Endothelial cell of umbilical vein (primary cell): Measurements from ENCODE around the gene SIGLEC8. TPM values are rescaled to one million over a fixed set of nuclear protein-coding genes. Genes with fewer than 3 reads are reported as not detected.

ENCODE experiments used
- BruUV-seq: library from RNA; stranded (reverse); fragments of 400-500 nt; replicated peaks from 2 replicates; lab custom pipeline; 2021; lab: Mats Ljungman, UMichigan
- CTCF ChIA-PET: fragments of 300-600, 350-600 bp; sonication (Branson Sonifier 250); formaldehyde crosslinking; loops from one replicate; lab custom pipeline; 2021; ENCODE audit warnings: antibody characterized with exemption, inconsistent platforms; lab: Charles Lee
- POLR2A ChIA-PET: fragments of 300-600, 350-600 bp; sonication (Branson Sonifier 250); formaldehyde crosslinking; loops from one replicate; lab custom pipeline; 2021; ENCODE audit warnings: antibody characterized with exemption, inconsistent platforms; lab: Charles Lee
- DNase-seq: peaks from one replicate; pipeline ENCODE4 v3.0.0-alpha.2; 2011; ENCODE audit warnings: low read depth, low spot score
- FAIRE-seq: peaks from 2 replicates; lab custom pipeline; 2011; peaks lifted over from hg19 to GRCh38; lab: Jason Lieb, UNC
- H2AFZ ChIP-seq: 2 replicates; pipeline ENCODE4 v1.6.0; 2012; ENCODE audit warnings: low read depth, low read length, control low read depth, inconsistent platforms
- H3K27ac ChIP-seq: 2 replicates; pipeline ENCODE4 v1.5.1; 2011; ENCODE audit warnings: low read depth, mild to moderate bottlenecking, control low read depth, low read length, moderate library complexity; ENCODE audit not compliant: insufficient read depth
- H3K27me3 ChIP-seq, 2 experiments: 2 replicates each; pipeline versions ENCODE4 v1.6.0 to v1.6.1; 2011; ENCODE audit warnings: low read length in 2 of 2, mixed read lengths in 1 of 2; ENCODE audit not compliant: control insufficient read depth in 2 of 2, insufficient read depth in 2 of 2
- H3K36me3 ChIP-seq, 2 experiments: 2 replicates in 1 of 2; 3 replicates in 1 of 2; pipeline ENCODE4 v1.5.1; 2011; ENCODE audit warnings: low read length in 2 of 2, mild to moderate bottlenecking in 1 of 2, moderate library complexity in 1 of 2; ENCODE audit not compliant: control insufficient read depth in 2 of 2, insufficient read depth in 2 of 2; ENCODE audit errors: extremely low read depth in 1 of 2
- H3K4me1 ChIP-seq: 3 replicates; pipeline ENCODE4 v1.5.1; 2011; ENCODE audit warnings: mild to moderate bottlenecking, low read length; ENCODE audit not compliant: control insufficient read depth, insufficient read depth; ENCODE audit errors: extremely low read depth
- H3K4me2 ChIP-seq: 2 replicates; pipeline ENCODE4 v1.6.1; 2011; ENCODE audit warnings: low read length, control low read depth, mixed read lengths; ENCODE audit not compliant: insufficient read depth
- H3K4me3 ChIP-seq, 3 experiments: fragments of 200-600 bp in 1 of 3; sonication (generic), shearing (Covaris generic) in 1 of 3; replicated peaks in 1 of 3; 2 replicates each; pipeline ENCODE4 v1.5.1; 2011 to 2016; ENCODE audit warnings: control low read depth in 3 of 3, low read length in 3 of 3, mild to moderate bottlenecking in 2 of 3, inconsistent platforms in 1 of 3, low read depth in 1 of 3, moderate library complexity in 1 of 3; ENCODE audit not compliant: insufficient read depth in 1 of 3
- H3K79me2 ChIP-seq: 2 replicates; pipeline ENCODE4 v1.6.0; 2012; ENCODE audit warnings: low read length, inconsistent platforms; ENCODE audit not compliant: control insufficient read depth, insufficient read depth
- H3K9ac ChIP-seq: replicated peaks from 2 replicates; pipeline ENCODE3; 2011; ENCODE audit warnings: low read length, control low read depth; ENCODE audit not compliant: insufficient read depth; ENCODE audit errors: extremely low read depth
- H3K9me1 ChIP-seq: replicated peaks from 3 replicates; pipeline ENCODE4 v1.6.0; 2011; ENCODE audit warnings: mild to moderate bottlenecking, low read length; ENCODE audit not compliant: control insufficient read depth, insufficient read depth; ENCODE audit errors: extremely low read depth
- H3K9me3 ChIP-seq: replicated peaks from 2 replicates; pipeline ENCODE4 v1.5.1; 2012; ENCODE audit warnings: low read length, inconsistent platforms; ENCODE audit not compliant: control insufficient read depth, insufficient read depth
- H4K20me1 ChIP-seq: replicated peaks from 2 replicates; pipeline ENCODE3; 2011; ENCODE audit warnings: mild to moderate bottlenecking, low read length; ENCODE audit not compliant: control insufficient read depth, insufficient read depth; ENCODE audit errors: extremely low read depth
- CTCF ChIP-seq, 2 donors: IDR thresholded peaks; 1 replicate in 1 of 2; 2 replicates in 1 of 2; pipeline ENCODE4 v1.5.1; 2011; ENCODE audit warnings: low read length in 2 of 2, mild to moderate bottlenecking in 2 of 2, moderate library complexity in 2 of 2, control low read depth in 1 of 2, inconsistent platforms in 1 of 2, low read depth in 1 of 2; ENCODE audit not compliant: insufficient read depth in 1 of 2; ENCODE audit errors: extremely low read depth in 1 of 2
- EZH2 ChIP-seq: IDR thresholded peaks from 2 replicates; pipeline ENCODE4 v1.6.1; 2012; ENCODE audit warnings: borderline replicate concordance, low read depth, mild to moderate bottlenecking, moderate library complexity, low read length, inconsistent platforms; ENCODE audit not compliant: severe bottlenecking
- FOS ChIP-seq: IDR thresholded peaks from 2 replicates; pipeline ENCODE4 v1.6.1; 2011; ENCODE audit warnings: mild to moderate bottlenecking, low read length, moderate library complexity, borderline replicate concordance; ENCODE audit not compliant: insufficient read depth
- GATA2 ChIP-seq: IDR thresholded peaks from 2 replicates; pipeline ENCODE4 v1.7.0; 2011; ENCODE audit warnings: low read depth, mild to moderate bottlenecking, moderate library complexity, mixed read lengths, low read length; ENCODE audit not compliant: insufficient read length, insufficient read depth
- JUN ChIP-seq: IDR thresholded peaks from 2 replicates; pipeline ENCODE4 v1.6.1; 2011; ENCODE audit warnings: borderline replicate concordance, low read depth; ENCODE audit not compliant: insufficient read length, insufficient read depth
- MAX ChIP-seq: IDR thresholded peaks from 2 replicates; pipeline ENCODE4 v1.6.1; 2011; ENCODE audit not compliant: insufficient read depth, insufficient read length
- MYC ChIP-seq: IDR thresholded peaks from one replicate; pipeline ENCODE4 v1.6.1; 2011; ENCODE audit warnings: mild to moderate bottlenecking, low read depth, low read length
- POLR2A ChIP-seq: IDR thresholded peaks from 2 replicates; pipeline ENCODE4 v1.6.1; 2012; ENCODE audit warnings: low read depth, mild to moderate bottlenecking, control low read depth, low read length
- POLR2AphosphoS5 ChIP-seq: IDR thresholded peaks from 2 replicates; pipeline ENCODE4 v1.6.1; 2012; ENCODE audit warnings: low read depth, mild to moderate bottlenecking, control low read depth, low read length, moderate library complexity; ENCODE audit not compliant: insufficient read depth
- dilution Hi-C: fragments of 300-500 bp; cut with MboI; formaldehyde crosslinking; loops from one replicate; pipeline ENCODE4 v1.15.0; 2019; ENCODE audit warnings: low sequenced_read_pairs; ENCODE audit not compliant: extremely low pct_ligation_motif_present
- intact Hi-C: fragments of 100-400 bp; cut with micrococcal nuclease; formaldehyde crosslinking; loops from one replicate; pipeline ENCODE4 v1.10.0; 2022
- polyA plus RNA-seq, 4 experiments: library from polyadenylated mRNA; depleted of rRNA in 3 of 4; stranded (reverse) in 3 of 4; unstranded in 1 of 4; fragments of >200 nt; gene quantifications; 2 replicates each; pipeline versions ENCODE4 v1.2.1 to v1.2.3, GENCODE V29; 2011 to 2012; ENCODE audit warnings: missing spikeins in 1 of 4
- total RNA-seq: library from RNA; stranded (reverse); gene quantifications from 2 replicates; pipeline ENCODE4 v1.2.3, GENCODE V29; 2021

Gene SIGLEC8
- total and polyA plus RNA-seq, 2 donors (not counting 3 experiments of a cell fraction or from before 2014, with no cell fraction given): not detected

GRCh38 chr19:51470966-51471365 is 12.7 kb upstream of the SIGLEC8 start:
- TF ChIP-seq EZH2: no peak
- no peak for TF ChIP-seq FOS
- TF ChIP-seq POLR2AphosphoS5: no peak
- no peak for TF ChIP-seq CTCF (IDR thresholded peaks at IDR 0.05; ENCODE audit: extremely low read depth in 1 of 2, insufficient read depth in 1 of 2, low read depth in 1 of 2, low read length in 2 of 2)
- no peak for TF ChIP-seq MAX
- no peak for TF ChIP-seq MYC
- TF ChIP-seq GATA2: no peak
- TF ChIP-seq POLR2A: no peak
- no peak for TF ChIP-seq JUN
- FAIRE-seq (no peak), DNase-seq (no peak)
- Histone ChIP-seq H3K36me3 (no peaks in the 10 kb centered on the region), H3K9me3 (no peaks in the 10 kb centered on the region), H3K79me2 (no peaks in the 10 kb centered on the region), H3K4me3 (no peak overlapping the region), H3K4me1 (peaks cover 4% of the 10 kb centered on the region), H4K20me1 (no peaks in the 10 kb centered on the region), H3K4me2 (no peak overlapping the region), H3K27me3 (no peaks in the 10 kb centered on the region), H3K9ac (no peak overlapping the region), H3K9me1 (no peaks in the 10 kb centered on the region), H2AFZ (no peak overlapping the region), H3K27ac (no peak overlapping the region)
- dilution Hi-C loops: no loop called here
- intact Hi-C loops: no loop called here
- BruUV-seq: no TSS peak
- CTCF ChIA-PET: interaction anchor here (1.0 to 10.3 kb wide), 6 partner anchors 9 to 307 kb away, joined by 3 to 414 read pairs (median 6); no protein-coding TSS in a partner anchor
- POLR2A ChIA-PET: no interaction called here
